HL-60 (cell line): Measurements from ENCODE around the gene TMTC2.

Experiments
- DNase-seq, 2 experiments: peaks; one replicate each; pipeline ENCODE4 v3.0.0-alpha.2; 2010 to 2020; ENCODE audit warnings: low read depth in 1 of 2, low spot score in 1 of 2
- H3K27ac ChIP-seq: fragments of 250-450 bp; sonication (Bioruptor Pico); replicated peaks from 2 replicates; pipeline ENCODE4 v1.5.1; 2020; ENCODE audit warnings: mild to moderate bottlenecking, moderate library complexity
- H3K27me3 ChIP-seq: fragments of 250-450 bp; sonication (Bioruptor Pico); 2 replicates; pipeline ENCODE4 v1.5.1; 2021; ENCODE audit warnings: mild to moderate bottlenecking, moderate library complexity; ENCODE audit not compliant: insufficient read depth, poor library complexity, severe bottlenecking
- H3K4me3 ChIP-seq: replicated peaks from 2 replicates; pipeline ENCODE4 v1.5.1; 2011; ENCODE audit warnings: mild to moderate bottlenecking, control low read depth, low read length; ENCODE audit not compliant: insufficient read depth
- CTCF ChIP-seq: IDR thresholded peaks from one replicate; pipeline ENCODE4 v1.5.1; 2011; ENCODE audit warnings: low read length, control low read depth, inconsistent platforms; ENCODE audit not compliant: insufficient read depth
- GABPA ChIP-seq: IDR thresholded peaks from 2 replicates; pipeline ENCODE4 v1.6.1; 2012; ENCODE audit warnings: low read depth
- POLR2AphosphoS5 ChIP-seq: IDR thresholded peaks from 2 replicates; pipeline ENCODE4 v1.6.1; 2012; ENCODE audit warnings: low read depth
- REST ChIP-seq: IDR thresholded peaks from 2 replicates; pipeline ENCODE4 v1.6.1; 2012; ENCODE audit warnings: low read depth; ENCODE audit not compliant: insufficient replicate concordance
- SPI1 ChIP-seq: IDR thresholded peaks from 2 replicates; pipeline ENCODE4 v1.6.1; 2012; ENCODE audit warnings: low read depth, mild to moderate bottlenecking, borderline replicate concordance

Gene TMTC2

DNA sequence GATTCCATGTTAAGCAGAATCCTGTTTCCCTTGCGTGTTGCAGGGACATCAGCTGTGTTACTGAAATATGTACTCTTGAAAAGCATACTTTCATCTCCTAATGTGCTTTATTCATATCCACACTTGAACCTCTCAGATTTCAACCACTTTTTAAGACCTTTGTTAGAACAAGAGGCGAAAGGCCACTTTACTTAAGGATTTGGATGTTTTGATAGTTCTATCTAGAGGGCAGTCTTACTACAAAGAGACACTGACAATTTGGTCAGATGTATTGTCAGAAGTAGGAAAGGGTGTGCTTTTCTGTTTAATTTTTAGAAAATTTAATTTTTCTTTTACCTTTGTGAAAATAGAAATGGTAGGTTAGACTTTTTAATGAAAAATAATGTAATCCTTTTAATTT is 267.9 kb downstream of the TMTC2 start:
- no peak for DNase-seq
- H3K27ac ChIP-seq = no peak overlapping the region
- TF ChIP-seq POLR2AphosphoS5 (no peak), REST (no peak), SPI1 (no peak), CTCF (no peak), GABPA (no peak)
- no peaks in the 10 kb centered on the region for H3K27me3 ChIP-seq
- no peak overlapping the region for H3K4me3 ChIP-seq

GRCh38 chr12:82955043-82955442 is 268.3 kb downstream of the TMTC2 start:
- Histone ChIP-seq H3K27me3 (no peaks in the 10 kb centered on the region), H3K27ac (no peak overlapping the region), H3K4me3 (no peak overlapping the region)
- DNase-seq = no peak
- TF ChIP-seq SPI1 = peak; percentile 60; the same call in 1 of the 2 replicates
- no peak for TF ChIP-seq CTCF

- no peak overlapping the region for H3K4me3 ChIP-seq
- no peak overlapping the region for H3K27ac ChIP-seq
- no peaks in the 10 kb centered on the region for H3K27me3 ChIP-seq
- TF ChIP-seq REST = no peak
- no peak for TF ChIP-seq GABPA
- no peak for TF ChIP-seq POLR2AphosphoS5
- TF ChIP-seq CTCF = no peak
- TF ChIP-seq SPI1 = no peak
- no peak for DNase-seq
Observed at GRCh38 chr12:82958966-82959365, 272.3 kb downstream of the TMTC2 start.

GRCh38 chr12:82959821-82960220 is 273.1 kb downstream of the TMTC2 start:
- Histone ChIP-seq H3K4me3 (no peak overlapping the region), H3K27ac (no peak overlapping the region), H3K27me3 (no peaks in the 10 kb centered on the region)
- DNase-seq = no peak
- TF ChIP-seq REST (no peak), GABPA (no peak), SPI1 (no peak), POLR2AphosphoS5 (no peak), CTCF (no peak)
